ENCODE data around the gene PROKR2.

- TF ChIP-seq MAX (IDR thresholded peaks at IDR 0.05), result no peak
- TF ChIP-seq CREB1 (IDR thresholded peaks at IDR 0.05; ENCODE audit: low read depth), result no peak
- TF ChIP-seq REST (IDR thresholded peaks at IDR 0.05; ENCODE audit: low read depth), result no peak
Measured at GRCh38 chr20:5361176-5361575, 44.4 kb upstream of the PROKR2 start.
